ENCODE data around the gene LAPTM4A.
A peak's percentile ranks its signal among the peaks of the same experiment; 100 is the strongest.

LAPTM4A gene

DNA sequence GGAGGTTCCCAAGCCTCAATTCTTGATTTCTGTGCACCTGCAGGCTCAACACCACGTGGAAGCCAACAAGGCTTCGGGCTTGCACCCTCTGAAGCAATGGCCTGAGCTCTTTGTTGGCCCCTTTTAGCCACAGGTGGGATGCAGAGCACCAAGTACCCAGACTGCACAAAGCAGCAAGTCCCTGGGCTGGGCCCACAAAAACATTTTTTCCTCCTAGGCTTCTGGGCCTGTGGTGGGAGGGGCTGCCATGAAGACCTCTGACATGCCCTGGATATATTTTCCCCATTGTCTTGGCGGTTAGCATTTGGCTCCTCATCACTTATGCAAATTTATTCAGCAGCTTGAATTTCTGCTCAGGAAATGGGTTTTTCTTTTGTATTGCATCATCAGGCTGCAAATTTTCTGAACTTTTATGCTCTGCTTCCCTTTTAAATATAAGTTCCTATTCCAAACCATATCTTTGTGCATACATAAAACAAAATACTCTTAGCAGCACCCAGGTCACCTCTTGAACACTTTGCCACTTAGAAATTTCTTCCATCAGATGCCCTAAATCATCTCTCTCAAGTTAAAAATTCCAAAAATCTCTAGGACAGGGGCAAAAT lies 29.9 kb downstream of the LAPTM4A start:
- no peak for TF ChIP-seq CTCF (conservative IDR thresholded peaks at IDR 0.05; ENCODE audit: control insufficient read depth, insufficient read depth, low read depth, low read length)
- no peak for DNase-seq (ENCODE audit: low read depth)
- H3K4me3 ChIP-seq (ENCODE audit: control insufficient read depth, low read depth, low read length): no peak overlapping the region

DNA sequence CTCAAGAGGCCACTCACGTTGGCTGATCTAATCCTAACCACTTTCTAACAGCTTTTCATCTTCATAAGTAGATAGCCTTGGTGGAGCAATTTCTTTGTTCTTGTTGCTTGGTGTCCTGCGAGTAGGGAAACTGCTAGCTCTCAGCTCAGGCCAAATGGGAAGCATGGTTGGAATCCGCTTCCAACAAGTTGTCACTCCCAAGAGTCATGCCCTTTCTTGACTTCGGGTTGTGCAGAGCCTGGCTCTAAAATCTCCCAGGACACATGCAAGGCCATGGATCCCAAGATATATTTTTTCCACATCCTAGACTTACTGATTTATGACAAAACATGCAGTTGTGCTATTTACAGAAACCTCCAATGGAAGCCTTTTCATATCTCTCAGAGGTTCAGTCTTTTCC lies 31.7 kb downstream of the LAPTM4A start:
- DNase-seq (ENCODE audit: low read depth): no peak
- TF ChIP-seq CTCF (conservative IDR thresholded peaks at IDR 0.05; ENCODE audit: control insufficient read depth, insufficient read depth, low read depth, low read length): no peak
- no peak overlapping the region for H3K4me3 ChIP-seq (ENCODE audit: control insufficient read depth, low read depth, low read length)

DNA sequence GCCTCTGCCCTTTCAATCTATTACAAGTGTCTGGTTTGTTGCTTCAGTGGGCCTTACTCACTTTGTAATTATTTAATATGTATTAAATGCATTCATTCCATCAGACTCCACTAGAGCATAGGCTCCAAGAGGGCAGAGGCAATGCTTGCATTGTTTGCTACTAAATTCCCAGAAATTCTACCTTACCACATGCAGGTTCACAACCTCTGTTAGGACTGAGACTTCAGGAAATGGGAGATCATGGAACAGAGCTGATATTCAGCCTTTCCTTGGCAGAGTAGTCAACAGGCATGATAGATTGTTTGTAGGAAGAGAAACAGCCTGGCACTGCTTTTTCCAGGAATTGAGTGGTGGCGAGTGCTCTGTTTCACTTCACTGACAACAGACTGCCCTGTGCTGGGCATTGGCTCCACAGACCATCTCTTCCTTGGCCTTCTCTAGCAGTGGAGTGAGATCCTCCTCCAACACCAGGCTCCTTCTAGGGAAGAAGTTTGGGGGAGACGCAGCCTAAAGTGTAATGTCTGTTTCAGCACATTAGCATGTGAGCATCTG lies 32.8 kb downstream of the LAPTM4A start:
- DNase-seq (ENCODE audit: low read depth): no peak

GRCh38 chr2:20016346-20016745 lies 35.1 kb downstream of the LAPTM4A start:
- no peak for DNase-seq (ENCODE audit: low read depth)
- no peak overlapping the region for H3K4me3 ChIP-seq (ENCODE audit: control insufficient read depth, low read depth, low read length)
- TF ChIP-seq CTCF (conservative IDR thresholded peaks at IDR 0.05; ENCODE audit: control insufficient read depth, insufficient read depth, low read depth, low read length): no peak

More for the DNA sequence above, 32.8 kb downstream of the LAPTM4A start:
- no peak overlapping the region for H3K4me3 ChIP-seq (ENCODE audit: control insufficient read depth, low read depth, low read length)
- no peak for TF ChIP-seq CTCF (conservative IDR thresholded peaks at IDR 0.05; ENCODE audit: control insufficient read depth, insufficient read depth, low read depth, low read length)

DNA sequence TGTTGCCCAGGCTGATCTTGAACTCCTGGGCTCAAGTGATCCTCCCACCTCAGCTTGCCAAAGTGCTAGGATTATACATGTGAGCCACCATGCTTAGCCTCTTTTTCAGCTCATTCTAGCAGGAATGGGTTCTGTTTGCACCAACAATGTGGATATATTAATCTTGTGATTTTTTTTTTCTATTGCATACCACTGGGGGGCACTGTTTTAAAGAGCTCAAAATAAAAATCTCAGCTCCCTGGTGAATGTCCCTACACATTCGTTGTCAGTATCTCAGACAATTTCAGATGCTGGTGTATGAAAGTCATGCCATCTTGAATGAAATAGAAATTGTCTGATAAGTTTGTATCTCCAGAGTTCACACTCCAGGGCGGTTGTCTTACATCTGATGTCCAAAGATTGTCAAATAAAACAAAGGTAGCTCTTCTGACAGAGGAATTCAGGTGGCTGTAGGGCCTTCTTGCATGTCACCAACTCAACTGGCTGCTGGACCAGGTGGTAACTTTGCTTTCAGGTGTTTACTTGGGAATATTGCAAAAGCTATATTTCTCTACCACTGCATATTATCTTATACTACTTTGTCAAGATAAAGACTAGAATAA lies 35.8 kb downstream of the LAPTM4A start:
- H3K4me3 ChIP-seq (ENCODE audit: control insufficient read depth, low read depth, low read length): no peak overlapping the region
- TF ChIP-seq CTCF (conservative IDR thresholded peaks at IDR 0.05; ENCODE audit: control insufficient read depth, insufficient read depth, low read depth, low read length): peak; percentile 49
- DNase-seq (ENCODE audit: low read depth): peak; percentile 67

GRCh38 chr2:20013126-20013849 lies 38.1 kb downstream of the LAPTM4A start:
- peak overlapping the region; percentile 23 for H3K4me3 ChIP-seq (ENCODE audit: control insufficient read depth, low read depth, low read length)
- no peak for DNase-seq (ENCODE audit: low read depth)
- TF ChIP-seq CTCF (conservative IDR thresholded peaks at IDR 0.05; ENCODE audit: control insufficient read depth, insufficient read depth, low read depth, low read length): no peak

All from fibroblast of mammary gland (primary cell).